Fibroblast of villous mesenchyme (primary cell): ENCODE data around the gene TRPM7. TPM values are rescaled to one million over a fixed set of nuclear protein-coding genes. Genes with fewer than 3 reads are reported as not detected.

Experiments
- DNase-seq: peaks from one replicate; pipeline ENCODE4 v3.0.0-alpha.2; 2010; ENCODE audit warnings: low read depth
- H3K4me3 ChIP-seq: 2 replicates; pipeline ENCODE4 v1.5.1; 2011; ENCODE audit warnings: low read depth, mild to moderate bottlenecking, low read length
- total RNA-seq: library from RNA; depleted of rRNA; stranded (reverse); fragments of >200 nt; gene quantifications from 2 replicates; pipeline ENCODE4 v1.2.3, GENCODE V29; 2012
- TF ChIP-seq, protein P1 (sequence below): IDR thresholded peaks from 2 replicates; pipeline ENCODE4 v1.5.1; 2012; ENCODE audit warnings: low read depth, mild to moderate bottlenecking, low read length; ENCODE audit not compliant: insufficient read depth

TRPM7 gene
- total RNA-seq, 1 donor, result 69.5 TPM

GRCh38 chr15:50563756-50564155 lies 122.8 kb downstream of the TRPM7 start:
- DNase-seq, result no peak
- H3K4me3 ChIP-seq, result no peak overlapping the region
- TF ChIP-seq, protein P1, sequence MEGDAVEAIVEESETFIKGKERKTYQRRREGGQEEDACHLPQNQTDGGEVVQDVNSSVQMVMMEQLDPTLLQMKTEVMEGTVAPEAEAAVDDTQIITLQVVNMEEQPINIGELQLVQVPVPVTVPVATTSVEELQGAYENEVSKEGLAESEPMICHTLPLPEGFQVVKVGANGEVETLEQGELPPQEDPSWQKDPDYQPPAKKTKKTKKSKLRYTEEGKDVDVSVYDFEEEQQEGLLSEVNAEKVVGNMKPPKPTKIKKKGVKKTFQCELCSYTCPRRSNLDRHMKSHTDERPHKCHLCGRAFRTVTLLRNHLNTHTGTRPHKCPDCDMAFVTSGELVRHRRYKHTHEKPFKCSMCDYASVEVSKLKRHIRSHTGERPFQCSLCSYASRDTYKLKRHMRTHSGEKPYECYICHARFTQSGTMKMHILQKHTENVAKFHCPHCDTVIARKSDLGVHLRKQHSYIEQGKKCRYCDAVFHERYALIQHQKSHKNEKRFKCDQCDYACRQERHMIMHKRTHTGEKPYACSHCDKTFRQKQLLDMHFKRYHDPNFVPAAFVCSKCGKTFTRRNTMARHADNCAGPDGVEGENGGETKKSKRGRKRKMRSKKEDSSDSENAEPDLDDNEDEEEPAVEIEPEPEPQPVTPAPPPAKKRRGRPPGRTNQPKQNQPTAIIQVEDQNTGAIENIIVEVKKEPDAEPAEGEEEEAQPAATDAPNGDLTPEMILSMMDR, result no peak

- H3K4me3 ChIP-seq, result no peak overlapping the region
- peak; percentile 35 for DNase-seq
- TF ChIP-seq, protein P1, result no peak
These were observed 123.6 kb downstream of the TRPM7 start for GRCh38 chr15:50562735-50563640.

DNA sequence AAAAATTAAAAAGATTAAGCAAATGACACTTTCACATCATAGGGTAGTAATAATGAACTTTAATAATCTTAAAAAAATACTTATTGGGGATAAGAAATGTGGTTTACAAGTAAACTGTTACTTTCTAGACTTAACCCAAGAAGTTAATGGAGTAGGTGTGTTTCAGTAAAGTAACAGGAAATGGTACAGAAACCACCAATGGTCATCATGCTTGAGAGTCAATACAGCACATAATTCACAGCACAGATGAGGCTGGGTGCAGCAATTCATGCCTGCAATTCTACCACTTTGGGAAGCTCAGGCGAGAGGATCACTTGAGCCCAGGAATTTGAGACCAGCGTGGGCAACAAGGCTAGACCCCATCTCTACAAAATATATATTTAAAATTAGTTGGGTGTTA lies 128.6 kb downstream of the TRPM7 start:
- no peak overlapping the region for H3K4me3 ChIP-seq
- no peak for DNase-seq
- TF ChIP-seq, protein P1, result no peak

- TF ChIP-seq, protein P1, result no peak
- DNase-seq, result no peak
- no peak overlapping the region for H3K4me3 ChIP-seq
These were observed 129.8 kb downstream of the TRPM7 start for GRCh38 chr15:50556642-50557371.

GRCh38 chr15:50552238-50552637 lies 134.4 kb downstream of the TRPM7 start:
- DNase-seq, result no peak
- TF ChIP-seq, protein P1, result no peak
- H3K4me3 ChIP-seq, result no peak overlapping the region

DNA sequence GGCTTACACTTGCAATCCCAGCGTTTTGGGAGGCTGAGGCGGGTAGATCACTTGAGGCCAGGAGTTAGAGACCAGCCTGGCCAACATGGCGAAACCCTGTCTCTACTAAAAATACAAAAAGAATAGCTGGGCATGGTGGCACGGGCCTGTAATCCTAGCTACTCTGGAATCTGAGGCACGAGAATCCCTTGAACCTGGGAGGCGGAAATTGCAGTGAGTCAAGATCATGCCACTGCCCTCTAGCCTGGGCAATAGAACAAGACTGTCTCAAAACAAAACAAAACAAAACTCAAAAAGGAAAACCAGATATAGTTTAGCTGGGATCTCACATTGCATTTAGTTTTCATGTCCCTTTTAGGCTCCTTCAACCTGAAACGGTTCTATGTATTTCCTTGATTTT lies 137.3 kb downstream of the TRPM7 start:
- DNase-seq, result no peak
- no peak overlapping the region for H3K4me3 ChIP-seq

More for the DNA sequence above, 137.3 kb downstream of the TRPM7 start:
- TF ChIP-seq, protein P1, result no peak
